ENCODE results near the gene LIMCH1.
"Not testable (repeated sequence)": the region's sequence is repeated elsewhere in the genome, so short reads cannot be mapped to it uniquely, and the experiment has no call there.

Gene LIMCH1

GRCh38 chr4:41692717-41693345 is 154.9 kb downstream of the LIMCH1 start:
- no peak for DNase-seq

- DNase-seq: no peak
Measured at GRCh38 chr4:41693629-41694028, 155.7 kb downstream of the LIMCH1 start.

GRCh38 chr4:41696131-41696530 is 158.2 kb downstream of the LIMCH1 start:
- DNase-seq: no peak

- DNase-seq: no peak
Measured at GRCh38 chr4:41696763-41697162, 158.8 kb downstream of the LIMCH1 start.

- no peak for DNase-seq
Measured at GRCh38 chr4:41701983-41702382, 164.0 kb downstream of the LIMCH1 start.

GRCh38 chr4:41702770-41703169 is 164.8 kb downstream of the LIMCH1 start:
- DNase-seq: no peak

GRCh38 chr4:41703785-41704184 is 165.8 kb downstream of the LIMCH1 start:
- no peak for DNase-seq

- DNase-seq: no peak
Measured at GRCh38 chr4:41709844-41710481, 172.0 kb downstream of the LIMCH1 start.

GRCh38 chr4:41711654-41712053 is 173.7 kb downstream of the LIMCH1 start:
- not testable (repeated sequence) for DNase-seq

- no peak for DNase-seq
Measured at GRCh38 chr4:41712425-41712824, 174.5 kb downstream of the LIMCH1 start.

GRCh38 chr4:41713768-41714167 is 175.8 kb downstream of the LIMCH1 start:
- DNase-seq: no peak

- DNase-seq: no peak
Measured at GRCh38 chr4:41714364-41715000, 176.5 kb downstream of the LIMCH1 start.

- no peak for DNase-seq
Measured at GRCh38 chr4:41715155-41715554, 177.2 kb downstream of the LIMCH1 start.

- no peak for DNase-seq
Measured at GRCh38 chr4:41718907-41719306, 180.9 kb downstream of the LIMCH1 start.

- no peak for DNase-seq
Measured at GRCh38 chr4:41719417-41719816, 181.5 kb downstream of the LIMCH1 start.

- no peak for DNase-seq
Measured at GRCh38 chr4:41722181-41722580, 184.2 kb downstream of the LIMCH1 start.

- no peak for DNase-seq
Measured at GRCh38 chr4:41723286-41723685, 185.3 kb downstream of the LIMCH1 start.

GRCh38 chr4:41725254-41725653 is 187.3 kb downstream of the LIMCH1 start:
- DNase-seq: no peak

- no peak for DNase-seq
Measured at GRCh38 chr4:41727861-41728572, 190.1 kb downstream of the LIMCH1 start.

- no peak for DNase-seq
Measured at GRCh38 chr4:41728573-41728913, 190.6 kb downstream of the LIMCH1 start.

GRCh38 chr4:41731569-41732126 is 193.7 kb downstream of the LIMCH1 start:
- no peak for DNase-seq

- DNase-seq: no peak
Measured at GRCh38 chr4:41734371-41734770, 196.4 kb downstream of the LIMCH1 start.

- not testable (repeated sequence) for DNase-seq
Measured at GRCh38 chr4:41737491-41737890, 199.5 kb downstream of the LIMCH1 start.

- DNase-seq: no peak
Measured at GRCh38 chr4:41741354-41741753, 203.4 kb downstream of the LIMCH1 start.

Data from activated CD4-positive, alpha-beta T cell treated with anti-CD3 and anti-CD28 coated beads for 1 hour (primary cell).